ENCODE results near the gene MYO1D. TPM values are rescaled to one million over a fixed set of nuclear protein-coding genes. Genes with fewer than 3 reads are reported as not detected.

Gene MYO1D
- total and polyA plus RNA-seq, 2 of the 13 experiments (the other 11 are each of a cell fraction or from before 2014, with no cell fraction given): 13.2 to 17.3 TPM

GRCh38 chr17:32833076-32833475 is 43.8 kb downstream of the MYO1D start:
- Histone ChIP-seq H3K4me1 (ENCODE audit: insufficient read depth, low read length) (peaks cover 30% of the 10 kb centered on the region), H3K27ac (ENCODE audit: extremely low read length, insufficient read depth, low read length) (no peak overlapping the region), H3K79me2 (ENCODE audit: insufficient read depth, low read length) (peaks cover 3% of the 10 kb centered on the region), H2AFZ (ENCODE audit: low read length) (no peak overlapping the region), H3K9ac (ENCODE audit: insufficient read depth, low read depth, low read length) (no peak overlapping the region), H3K36me3 (replicated peaks in 1 of 2; ENCODE audit: control insufficient read depth in 1 of 2, insufficient read depth in 2 of 2, low read length in 2 of 2) (no peaks in the 10 kb centered on the region), H3K4me2 (ENCODE audit: low read depth, low read length) (no peak overlapping the region), H3K4me3 (replicated peaks in 1 of 3; ENCODE audit: insufficient read depth in 1 of 3, low read depth in 2 of 3, low read length in 3 of 3) (no peak overlapping the region), H3K27me3 (ENCODE audit: control insufficient read depth in 1 of 2, insufficient read depth in 2 of 2, low read length in 2 of 2) (no peaks in the 10 kb centered on the region), H4K20me1 (ENCODE audit: insufficient read depth, low read length) (no peaks in the 10 kb centered on the region), H3K9me3 (ENCODE audit: low read length) (no peaks in the 10 kb centered on the region)
- FAIRE-seq (no peak), ATAC-seq (no peak), DNase-seq (ENCODE audit: low spot score) (no peak)
- in situ Hi-C loops (cut with HindIII; ENCODE audit: extremely low pct_ligation_motif_present, low pct_unique_long_range_greater_than_20kb) (no loop called here), intact Hi-C loops (cut with micrococcal nuclease; ENCODE audit: unreplicated experiment) (no loop called here)
- CTCF ChIA-PET (ENCODE audit: low intra/inter-chr PET ratio, low total read pairs): no interaction called here
- POLR2A ChIA-PET: no interaction called here
- BruUV-seq (replicated peaks): no TSS peak
- TF ChIP-seq ZFP37 (CRISPR knock-in tag; IDR thresholded peaks at IDR 0.05; ENCODE audit: borderline replicate concordance) (no peak), ZNF263 (CRISPR knock-in tag; IDR thresholded peaks at IDR 0.05) (no peak), PCBP2 (optimal IDR thresholded peaks at IDR 0.05; ENCODE audit: low read depth, low read length, poor library complexity, severe bottlenecking) (no peak), PHF20 (CRISPR knock-in tag; IDR thresholded peaks at IDR 0.05) (no peak), TERF1 (CRISPR knock-in tag; IDR thresholded peaks at IDR 0.05) (no peak), AFF4 (CRISPR knock-in tag; IDR thresholded peaks at IDR 0.05) (no peak), MIER2 (CRISPR knock-in tag; IDR thresholded peaks at IDR 0.05) (no peak), ZNF331 (CRISPR knock-in tag; IDR thresholded peaks at IDR 0.05) (no peak), ZNF710 (CRISPR knock-in tag; IDR thresholded peaks at IDR 0.05; ENCODE audit: borderline replicate concordance) (no peak), IKZF5 (CRISPR knock-in tag; IDR thresholded peaks at IDR 0.05) (no peak), ZNF333 (CRISPR knock-in tag; IDR thresholded peaks at IDR 0.05; ENCODE audit: borderline replicate concordance) (no peak), DMAP1 (CRISPR knock-in tag; IDR thresholded peaks at IDR 0.05) (no peak)
- 88% methylated on average over 5 of the region's 5 CpGs for whole genome bisulfite sequencing (ENCODE audit: low lambda C conversion rate)

Measured in HepG2 (cell line).